Measurements from ENCODE around the gene NOLC1.

NOLC1 gene

GRCh38 chr10:102121739-102122372 is 30.3 kb upstream of the NOLC1 start:
- DNase-seq (ENCODE audit: low spot score), result no peak

- DNase-seq (ENCODE audit: low spot score), result no peak
Observed at GRCh38 chr10:102122450-102122849, 29.7 kb upstream of the NOLC1 start.

GRCh38 chr10:102123223-102123622 is 29.0 kb upstream of the NOLC1 start:
- DNase-seq (ENCODE audit: low spot score), result no peak

- DNase-seq (ENCODE audit: low spot score), result no peak
Observed at GRCh38 chr10:102131286-102132170, 20.7 kb upstream of the NOLC1 start.

GRCh38 chr10:102132193-102132562 is 20.0 kb upstream of the NOLC1 start:
- no peak for DNase-seq (ENCODE audit: low spot score)

GRCh38 chr10:102132563-102133372 is 19.4 kb upstream of the NOLC1 start, which contains the start of gene PPRC1:
Gene PPRC1, plus strand, starts transcription at chr10:102133040. Its CDS starts 29 bp downstream, at chr10:102133069.
- peak; percentile 95 for DNase-seq (ENCODE audit: low spot score)

GRCh38 chr10:102133373-102134195 is 18.6 kb upstream of the NOLC1 start:
- peak; percentile 76 for DNase-seq (ENCODE audit: low spot score)

GRCh38 chr10:102134416-102134815 is 17.8 kb upstream of the NOLC1 start:
- DNase-seq (ENCODE audit: low spot score), result no peak

- no peak for DNase-seq (ENCODE audit: low spot score)
Observed at GRCh38 chr10:102135956-102136526, 16.1 kb upstream of the NOLC1 start.

GRCh38 chr10:102139281-102140110 is 12.7 kb upstream of the NOLC1 start:
- DNase-seq (ENCODE audit: low spot score), result no peak

- no peak for DNase-seq (ENCODE audit: low spot score)
Observed at GRCh38 chr10:102140218-102140617, 12.0 kb upstream of the NOLC1 start.

GRCh38 chr10:102140913-102141540 is 11.2 kb upstream of the NOLC1 start:
- no peak for DNase-seq (ENCODE audit: low spot score)

GRCh38 chr10:102141583-102142107 is 10.5 kb upstream of the NOLC1 start:
- DNase-seq (ENCODE audit: low spot score), result no peak

GRCh38 chr10:102146971-102147428 is 5.2 kb upstream of the NOLC1 start:
- no peak for DNase-seq (ENCODE audit: low spot score)

- DNase-seq (ENCODE audit: low spot score), result no peak
Observed at GRCh38 chr10:102147561-102147960, 4.6 kb upstream of the NOLC1 start.

- DNase-seq (ENCODE audit: low spot score), result no peak
Observed at GRCh38 chr10:102148275-102148674, 3.9 kb upstream of the NOLC1 start.

GRCh38 chr10:102150970-102151773 is 1.0 kb upstream of the NOLC1 start:
- DNase-seq (ENCODE audit: low spot score), result no peak

- DNase-seq (ENCODE audit: low spot score), result no peak
Observed at GRCh38 chr10:102152545-102152890, 329 bp downstream of the NOLC1 start.
